LNCaP clone FGC (cell line): Measurements from ENCODE around the gene STK40.

Source experiments
- DNase-seq: peaks from one replicate; pipeline ENCODE4 v3.0.0-alpha.2; 2011; ENCODE audit warnings: low read depth
- H3K4me3 ChIP-seq: 2 replicates; pipeline ENCODE4 v1.5.1; 2011; ENCODE audit warnings: mild to moderate bottlenecking, low read depth, low read length, control low read depth
- TF ChIP-seq, protein P1 (sequence below): IDR thresholded peaks from 2 replicates; pipeline ENCODE4 v1.5.1; 2012; ENCODE audit warnings: mild to moderate bottlenecking; ENCODE audit not compliant: control insufficient read depth, insufficient read depth; ENCODE audit errors: extremely low read depth

The STK40 gene

GRCh38 chr1:36321119-36321951, 64.4 kb downstream of the STK40 start:
- TF ChIP-seq, protein P1, sequence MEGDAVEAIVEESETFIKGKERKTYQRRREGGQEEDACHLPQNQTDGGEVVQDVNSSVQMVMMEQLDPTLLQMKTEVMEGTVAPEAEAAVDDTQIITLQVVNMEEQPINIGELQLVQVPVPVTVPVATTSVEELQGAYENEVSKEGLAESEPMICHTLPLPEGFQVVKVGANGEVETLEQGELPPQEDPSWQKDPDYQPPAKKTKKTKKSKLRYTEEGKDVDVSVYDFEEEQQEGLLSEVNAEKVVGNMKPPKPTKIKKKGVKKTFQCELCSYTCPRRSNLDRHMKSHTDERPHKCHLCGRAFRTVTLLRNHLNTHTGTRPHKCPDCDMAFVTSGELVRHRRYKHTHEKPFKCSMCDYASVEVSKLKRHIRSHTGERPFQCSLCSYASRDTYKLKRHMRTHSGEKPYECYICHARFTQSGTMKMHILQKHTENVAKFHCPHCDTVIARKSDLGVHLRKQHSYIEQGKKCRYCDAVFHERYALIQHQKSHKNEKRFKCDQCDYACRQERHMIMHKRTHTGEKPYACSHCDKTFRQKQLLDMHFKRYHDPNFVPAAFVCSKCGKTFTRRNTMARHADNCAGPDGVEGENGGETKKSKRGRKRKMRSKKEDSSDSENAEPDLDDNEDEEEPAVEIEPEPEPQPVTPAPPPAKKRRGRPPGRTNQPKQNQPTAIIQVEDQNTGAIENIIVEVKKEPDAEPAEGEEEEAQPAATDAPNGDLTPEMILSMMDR, result no peak
- DNase-seq, result no peak
- no peak overlapping the region for H3K4me3 ChIP-seq

GRCh38 chr1:36320767-36321118, 65.0 kb downstream of the STK40 start:
- H3K4me3 ChIP-seq, result no peak overlapping the region
- no peak for DNase-seq
- TF ChIP-seq, protein P1, result no peak

DNA sequence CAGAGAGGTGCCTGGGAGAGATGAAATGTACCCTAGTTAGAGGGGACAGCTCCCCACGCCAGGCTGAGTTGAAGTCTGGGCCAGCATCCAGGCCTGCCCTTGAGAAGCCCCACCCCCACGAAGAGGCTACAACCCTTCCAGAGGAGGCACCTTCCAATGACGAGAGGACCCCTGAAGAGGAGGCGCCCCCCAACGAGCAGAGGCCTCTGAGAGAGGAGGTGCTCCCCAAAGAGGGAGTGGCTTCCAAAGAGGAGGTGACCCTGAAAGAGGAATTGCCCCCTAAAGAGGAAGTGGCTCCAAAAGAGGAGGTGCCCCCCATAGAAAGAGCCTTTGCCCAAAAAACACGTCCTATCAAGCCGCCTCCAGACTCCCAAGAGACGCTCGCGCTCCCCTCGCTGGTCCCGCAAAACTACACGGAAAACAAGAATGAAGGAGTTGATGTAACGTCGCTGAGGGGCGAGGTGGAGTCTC, 65.4 kb downstream of the STK40 start:
- DNase-seq, result no peak
- H3K4me3 ChIP-seq, result no peak overlapping the region
- TF ChIP-seq, protein P1, result no peak

DNA sequence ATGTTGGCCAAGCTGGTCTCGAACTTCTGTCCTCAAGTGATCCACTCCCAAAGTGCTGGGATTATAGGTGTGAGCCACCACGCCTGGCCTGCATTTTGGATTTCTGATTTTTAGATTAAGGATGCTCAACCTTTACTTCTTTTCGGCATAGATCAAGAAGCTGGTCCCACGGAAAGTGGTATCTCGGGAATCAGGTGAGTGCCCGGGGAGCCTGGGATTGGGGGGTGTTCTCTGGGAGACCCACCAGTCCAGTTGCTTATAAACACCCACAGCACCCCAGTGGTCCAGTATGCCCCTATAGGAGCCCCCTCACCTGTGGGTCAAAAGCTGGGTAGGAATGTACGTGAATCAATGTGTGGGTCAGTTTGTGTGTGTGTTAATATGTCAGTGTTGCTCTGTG, 76.3 kb downstream of the STK40 start:
- TF ChIP-seq, protein P1, result no peak
- no peak for DNase-seq
- no peak overlapping the region for H3K4me3 ChIP-seq

- peak overlapping the region; percentile 77 for H3K4me3 ChIP-seq
- TF ChIP-seq, protein P1, result no peak
- no peak for DNase-seq
Observed at GRCh38 chr1:36307601-36308330, 78.0 kb downstream of the STK40 start.

DNA sequence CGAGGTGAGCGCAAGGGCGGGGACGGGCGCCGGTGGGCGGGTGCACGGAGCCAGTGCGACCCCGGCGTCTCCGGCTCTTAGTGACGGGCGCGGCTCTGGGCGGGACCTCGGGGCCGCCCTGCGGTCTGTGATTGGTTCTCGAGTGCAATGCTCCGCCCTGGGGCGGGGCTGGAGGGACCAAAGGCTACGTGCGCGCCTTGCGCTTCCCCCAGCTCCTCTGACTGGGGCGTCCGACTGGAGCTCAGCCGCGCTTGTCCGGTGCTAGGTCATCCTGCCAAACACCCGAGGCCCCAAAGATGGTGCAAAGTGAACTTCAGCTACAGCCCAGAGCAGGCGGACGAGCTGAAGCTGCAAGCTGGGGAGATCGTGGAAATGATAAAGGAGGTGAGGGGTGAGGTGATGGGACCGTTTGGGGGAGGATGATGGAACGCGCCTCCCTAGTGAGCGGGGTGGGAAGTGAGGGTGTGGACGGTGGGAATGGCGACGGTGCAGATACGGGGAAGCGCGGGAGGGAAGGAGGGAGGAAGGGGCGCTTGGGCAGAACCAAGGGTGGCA, 78.7 kb downstream of the STK40 start:
- H3K4me3 ChIP-seq, result peak overlapping the region; percentile 77
- TF ChIP-seq, protein P1, result no peak
- peak; percentile 61 for DNase-seq
